ENCODE measurements around the gene SIX4. TPM values are rescaled to one million over a fixed set of nuclear protein-coding genes. Genes with fewer than 3 reads are reported as not detected.

Gene SIX4
- total RNA-seq, 2 donors from 2014 or later, result 0.54 TPM; not detected in 1

GRCh38 chr14:60695327-60695726 is 28.8 kb downstream of the SIX4 start:
- no peaks in the 10 kb centered on the region for H3K36me3 Mint-ChIP-seq (ENCODE audit: low read depth)
- H3K4me1 Mint-ChIP-seq, result no peaks in the 10 kb centered on the region
- no peak overlapping the region for H3K27ac Mint-ChIP-seq
- H3K4me3 Mint-ChIP-seq, result no peak overlapping the region
- peaks cover 26% of the 10 kb centered on the region for H3K27me3 Mint-ChIP-seq
- no peaks in the 10 kb centered on the region for H3K9me3 Mint-ChIP-seq
- no peak for ATAC-seq (replicated peaks)

GRCh38 chr14:60691383-60692113 is 32.6 kb downstream of the SIX4 start:
- Mint-ChIP-seq H3K27me3 (peaks cover 10% of the 10 kb centered on the region), H3K4me1 (no peaks in the 10 kb centered on the region), H3K36me3 (ENCODE audit: low read depth) (no peaks in the 10 kb centered on the region), H3K4me3 (no peak overlapping the region), H3K9me3 (no peaks in the 10 kb centered on the region), H3K27ac (no peak overlapping the region)
- ATAC-seq (replicated peaks), result no peak

GRCh38 chr14:60686865-60687264 is 37.3 kb downstream of the SIX4 start:
- Mint-ChIP-seq H3K4me1 (no peaks in the 10 kb centered on the region), H3K4me3 (no peak overlapping the region), H3K36me3 (ENCODE audit: low read depth) (no peaks in the 10 kb centered on the region), H3K27me3 (peaks cover 4% of the 10 kb centered on the region), H3K27ac (no peak overlapping the region), H3K9me3 (no peaks in the 10 kb centered on the region)
- ATAC-seq (replicated peaks), result no peak

DNA sequence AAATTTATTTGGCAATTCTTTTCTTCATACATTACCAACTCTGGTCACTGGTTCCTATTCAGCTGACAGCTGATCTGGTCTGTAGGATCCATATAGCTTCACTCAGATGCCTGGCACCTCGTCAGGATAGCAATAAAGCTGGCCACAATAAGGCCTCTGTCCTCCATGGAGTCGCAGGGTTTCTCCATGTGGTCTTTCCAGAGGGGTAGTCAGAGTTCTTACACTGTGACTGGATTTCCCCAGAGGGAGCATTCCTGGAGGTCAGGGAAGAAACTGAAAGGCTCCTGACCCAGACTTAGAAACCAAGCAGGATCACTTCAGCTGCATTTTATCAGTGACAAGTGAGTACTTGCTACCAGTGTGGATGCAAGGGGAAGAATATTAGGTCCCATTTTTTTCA is 39.9 kb downstream of the SIX4 start:
- Mint-ChIP-seq H3K9me3 (no peaks in the 10 kb centered on the region), H3K4me1 (no peaks in the 10 kb centered on the region), H3K27me3 (peaks cover 9% of the 10 kb centered on the region), H3K36me3 (ENCODE audit: low read depth) (no peaks in the 10 kb centered on the region), H3K27ac (no peak overlapping the region), H3K4me3 (no peak overlapping the region)
- ATAC-seq (replicated peaks), result no peak

- no peaks in the 10 kb centered on the region for H3K9me3 Mint-ChIP-seq
- H3K27me3 Mint-ChIP-seq, result peaks cover 13% of the 10 kb centered on the region
- H3K27ac Mint-ChIP-seq, result no peak overlapping the region
- H3K4me1 Mint-ChIP-seq, result no peaks in the 10 kb centered on the region
- no peaks in the 10 kb centered on the region for H3K36me3 Mint-ChIP-seq (ENCODE audit: low read depth)
- H3K4me3 Mint-ChIP-seq, result no peak overlapping the region
- no peak for ATAC-seq (replicated peaks)
Observed at GRCh38 chr14:60681271-60681670, 42.9 kb downstream of the SIX4 start.

- Mint-ChIP-seq H3K4me1 (no peaks in the 10 kb centered on the region), H3K9me3 (no peaks in the 10 kb centered on the region), H3K27me3 (peaks cover 18% of the 10 kb centered on the region), H3K4me3 (no peak overlapping the region), H3K36me3 (ENCODE audit: low read depth) (no peaks in the 10 kb centered on the region), H3K27ac (no peak overlapping the region)
- no peak for ATAC-seq (replicated peaks)
Observed at GRCh38 chr14:60680511-60680910, 43.6 kb downstream of the SIX4 start.

DNA sequence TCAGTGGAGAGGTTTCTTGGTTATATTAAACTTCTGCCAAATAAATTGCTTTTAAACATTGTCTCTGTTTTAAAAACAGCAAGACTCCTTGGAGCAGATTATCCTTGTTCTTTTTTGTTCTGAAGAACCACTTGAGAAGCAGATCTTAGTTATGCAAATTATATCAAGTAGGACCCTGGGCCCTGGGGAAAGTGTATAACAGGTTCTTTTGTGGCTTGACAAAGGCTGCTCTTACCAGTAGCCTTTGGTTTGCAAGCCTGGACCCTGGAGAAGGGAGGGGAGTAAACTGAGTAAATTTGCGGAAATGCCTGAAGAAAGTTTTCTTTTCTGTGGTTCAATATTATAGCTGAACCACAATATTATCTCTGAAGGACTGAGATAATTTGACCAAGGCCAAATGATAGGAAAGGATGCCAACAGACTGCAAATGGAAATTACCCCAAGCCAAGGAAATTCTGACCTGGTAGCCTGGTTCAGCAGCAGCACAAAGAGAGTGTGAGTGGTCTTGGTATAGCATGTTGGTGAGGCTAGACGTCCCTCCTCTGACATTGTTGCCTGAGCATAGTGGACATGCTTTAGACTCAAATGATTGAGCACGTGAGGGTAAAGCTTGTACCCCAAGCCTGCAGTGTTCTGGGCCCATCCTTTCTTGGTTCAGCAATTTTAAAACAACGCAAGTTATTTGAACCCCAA is 44.4 kb downstream of the SIX4 start:
- Mint-ChIP-seq H3K27ac (no peak overlapping the region), H3K4me3 (no peak overlapping the region), H3K27me3 (peaks cover 18% of the 10 kb centered on the region), H3K4me1 (no peaks in the 10 kb centered on the region), H3K9me3 (no peaks in the 10 kb centered on the region), H3K36me3 (ENCODE audit: low read depth) (no peaks in the 10 kb centered on the region)
- no peak for ATAC-seq (replicated peaks)

DNA sequence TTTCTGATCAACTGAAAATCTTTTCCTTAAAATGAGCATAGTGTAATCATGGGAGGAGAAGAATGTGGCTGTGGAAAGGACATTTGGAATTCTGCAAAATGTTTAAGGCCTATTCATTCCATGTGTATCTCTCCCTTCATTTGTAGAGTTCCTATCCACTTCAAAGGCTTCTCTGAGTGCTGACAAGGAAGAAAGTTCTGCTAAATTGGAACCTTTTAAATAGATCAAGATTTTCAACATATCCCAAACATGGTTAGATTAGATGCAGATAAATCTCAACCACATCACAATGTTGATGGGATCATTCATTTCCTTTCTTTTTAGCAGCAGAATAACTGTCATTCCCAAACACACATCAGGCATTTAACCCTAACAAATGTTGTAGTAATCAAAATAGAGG is 46.5 kb downstream of the SIX4 start:
- Mint-ChIP-seq H3K27me3 (peaks cover 14% of the 10 kb centered on the region), H3K27ac (no peak overlapping the region), H3K36me3 (ENCODE audit: low read depth) (no peaks in the 10 kb centered on the region), H3K9me3 (no peaks in the 10 kb centered on the region), H3K4me3 (no peak overlapping the region), H3K4me1 (no peaks in the 10 kb centered on the region)
- ATAC-seq (replicated peaks), result no peak

DNA sequence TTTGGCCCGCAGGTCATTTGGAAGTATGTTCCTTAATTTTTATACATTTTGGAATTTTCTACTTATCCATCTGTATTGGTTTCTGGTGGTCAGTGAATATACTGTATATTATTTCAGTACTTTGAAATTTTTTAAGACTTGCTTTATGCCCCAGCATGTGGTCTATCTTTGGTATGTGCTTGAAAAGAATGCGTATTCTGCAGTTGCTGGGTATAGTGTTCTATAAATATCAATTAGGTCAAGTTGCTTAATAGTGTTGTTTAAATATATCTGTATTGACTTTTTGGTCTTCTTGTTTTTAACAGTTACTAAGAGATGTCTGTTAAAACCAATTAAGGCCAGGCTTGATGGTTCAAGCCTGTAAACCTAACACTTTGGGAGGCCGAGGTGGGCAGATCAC is 53.2 kb downstream of the SIX4 start:
- no peaks in the 10 kb centered on the region for H3K36me3 Mint-ChIP-seq (ENCODE audit: low read depth)
- no peak overlapping the region for H3K4me3 Mint-ChIP-seq
- no peaks in the 10 kb centered on the region for H3K4me1 Mint-ChIP-seq
- no peaks in the 10 kb centered on the region for H3K9me3 Mint-ChIP-seq
- peaks cover 6% of the 10 kb centered on the region for H3K27me3 Mint-ChIP-seq
- ATAC-seq (replicated peaks), result no peak
- no peak overlapping the region for H3K27ac Mint-ChIP-seq

- ATAC-seq (replicated peaks), result no peak
- Mint-ChIP-seq H3K4me1 (no peaks in the 10 kb centered on the region), H3K27ac (no peak overlapping the region), H3K9me3 (no peaks in the 10 kb centered on the region), H3K36me3 (ENCODE audit: low read depth) (no peaks in the 10 kb centered on the region), H3K4me3 (no peak overlapping the region), H3K27me3 (peaks cover 14% of the 10 kb centered on the region)
Observed at GRCh38 chr14:60668431-60669112, 55.6 kb downstream of the SIX4 start.

DNA sequence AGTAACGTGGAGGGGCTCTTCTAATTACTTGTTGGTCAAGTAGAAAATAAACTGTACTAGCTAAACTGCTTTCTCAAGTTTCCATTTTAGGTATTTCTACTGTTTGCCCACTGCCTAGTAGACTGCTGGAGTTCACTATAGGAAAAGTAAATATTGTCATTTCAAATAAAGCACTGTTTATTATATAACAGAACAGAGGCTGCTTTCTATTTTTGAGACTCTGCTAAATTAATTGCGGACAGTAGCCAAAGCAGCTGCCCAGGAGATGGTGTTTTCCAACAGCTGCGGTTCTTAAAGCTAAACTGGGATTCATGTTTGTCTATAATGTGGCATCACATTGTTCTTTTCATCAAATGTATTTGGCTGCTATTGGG is 59.0 kb downstream of the SIX4 start:
- no peak for ATAC-seq (replicated peaks)
- Mint-ChIP-seq H3K36me3 (ENCODE audit: low read depth) (no peaks in the 10 kb centered on the region), H3K4me3 (no peak overlapping the region), H3K9me3 (no peaks in the 10 kb centered on the region), H3K27ac (no peak overlapping the region), H3K4me1 (no peaks in the 10 kb centered on the region), H3K27me3 (peaks cover 34% of the 10 kb centered on the region)

DNA sequence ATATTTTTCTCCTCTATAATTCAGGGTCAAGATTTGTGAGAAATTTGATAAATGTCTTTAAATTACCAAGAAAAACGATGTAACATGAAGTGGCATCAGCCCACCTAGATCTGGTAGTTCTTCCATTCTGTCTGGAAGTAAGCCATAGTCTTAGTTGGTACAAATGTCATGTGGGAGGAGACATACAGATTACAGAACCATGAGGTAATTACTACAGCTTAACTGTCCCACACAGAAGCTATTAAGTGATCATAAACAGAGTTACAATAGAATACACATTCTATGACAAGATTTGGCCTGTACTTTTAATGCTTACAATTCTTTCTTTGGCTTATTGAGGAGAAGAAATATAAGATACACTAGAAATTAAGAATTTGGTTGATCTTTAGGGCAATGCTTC is 61.2 kb downstream of the SIX4 start:
- H3K27ac Mint-ChIP-seq, result no peak overlapping the region
- H3K4me3 Mint-ChIP-seq, result no peak overlapping the region
- ATAC-seq (replicated peaks), result no peak
- H3K36me3 Mint-ChIP-seq (ENCODE audit: low read depth), result peaks cover 5% of the 10 kb centered on the region
- H3K27me3 Mint-ChIP-seq, result peaks cover 50% of the 10 kb centered on the region
- peaks cover 3% of the 10 kb centered on the region for H3K4me1 Mint-ChIP-seq
- H3K9me3 Mint-ChIP-seq, result no peaks in the 10 kb centered on the region

DNA sequence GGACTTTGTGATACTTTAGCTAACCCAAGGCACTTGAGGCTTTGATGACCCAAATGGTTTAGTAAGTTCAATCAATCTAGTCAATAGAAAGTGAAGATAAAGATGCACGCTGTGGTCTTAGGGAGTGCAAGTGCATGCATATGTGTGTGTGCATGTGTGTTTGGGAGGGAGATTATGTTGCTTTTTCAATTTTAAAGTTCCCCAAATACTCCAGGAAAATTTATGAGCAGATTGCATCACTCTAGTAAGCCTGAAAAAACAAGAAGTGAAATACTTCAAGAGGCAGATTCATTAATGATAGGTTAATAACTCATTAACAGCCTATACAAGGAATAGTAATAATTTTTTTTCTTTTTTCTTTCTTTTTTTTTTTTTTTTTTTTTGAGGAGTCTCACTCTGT is 62.4 kb downstream of the SIX4 start:
- H3K4me1 Mint-ChIP-seq, result peaks cover 7% of the 10 kb centered on the region
- H3K27ac Mint-ChIP-seq, result no peak overlapping the region
- peaks cover 51% of the 10 kb centered on the region for H3K27me3 Mint-ChIP-seq
- no peak overlapping the region for H3K4me3 Mint-ChIP-seq
- no peak for ATAC-seq (replicated peaks)
- peaks cover 5% of the 10 kb centered on the region for H3K36me3 Mint-ChIP-seq (ENCODE audit: low read depth)
- H3K9me3 Mint-ChIP-seq, result no peaks in the 10 kb centered on the region
